H9 (cell line): ENCODE data around the gene LRRC61. TPM values are rescaled to one million over a fixed set of nuclear protein-coding genes. Genes with fewer than 3 reads are reported as not detected.
A peak's percentile ranks its signal among the peaks of the same experiment; 100 is the strongest.
"Not testable (repeated sequence)": the region's sequence is repeated elsewhere in the genome, so short reads cannot be mapped to it uniquely, and the experiment has no call there.

Source experiments
- DNase-seq: peaks from one replicate; pipeline ENCODE4 v3.0.0-alpha.2; 2017
- H2AFZ ChIP-seq: one replicate; pipeline ENCODE4 v1.6.1; 2013; ENCODE audit warnings: mild to moderate bottlenecking, low read length, control low read depth, moderate library complexity
- H2AK5ac ChIP-seq: 2 replicates; pipeline ENCODE4 v1.6.1; 2013; ENCODE audit warnings: low read length, control low read depth, mixed read lengths; ENCODE audit not compliant: insufficient read length
- H2BK120ac ChIP-seq: one replicate; pipeline ENCODE4 v1.6.1; 2013; ENCODE audit warnings: low read depth, mild to moderate bottlenecking, low read length, control low read depth, inconsistent platforms; ENCODE audit not compliant: poor library complexity, severe bottlenecking
- H2BK12ac ChIP-seq: 2 replicates; pipeline ENCODE4 v1.6.1; 2013; ENCODE audit warnings: low read length, control low read depth, mixed read lengths, low read depth; ENCODE audit not compliant: insufficient read length
- H2BK15ac ChIP-seq: 2 replicates; pipeline ENCODE4 v1.6.1; 2013; ENCODE audit warnings: low read depth, low read length, control low read depth
- H2BK20ac ChIP-seq: one replicate; pipeline ENCODE4 v1.6.1; 2013; ENCODE audit warnings: low read depth, mild to moderate bottlenecking, low read length, control low read depth, inconsistent platforms; ENCODE audit not compliant: poor library complexity, severe bottlenecking
- H2BK5ac ChIP-seq: 2 replicates; pipeline ENCODE4 v1.6.1; 2013; ENCODE audit warnings: low read length, control low read depth, mixed read lengths; ENCODE audit not compliant: insufficient read length
- H3K14ac ChIP-seq: 2 replicates; pipeline ENCODE4 v1.6.1; 2013; ENCODE audit warnings: low read length, control low read depth; ENCODE audit not compliant: insufficient read depth
- H3K18ac ChIP-seq: 2 replicates; pipeline ENCODE4 v1.6.1; 2013; ENCODE audit warnings: low read depth, mild to moderate bottlenecking, mixed read lengths, low read length, control low read depth; ENCODE audit not compliant: insufficient read length
- H3K23ac ChIP-seq: 2 replicates; pipeline ENCODE4 v1.6.1; 2013; ENCODE audit warnings: low read length, control low read depth, mixed read lengths, low read depth; ENCODE audit not compliant: insufficient read length
- H3K23me2 ChIP-seq: 2 replicates; pipeline ENCODE4 v1.6.1; 2013; ENCODE audit warnings: low read depth, mild to moderate bottlenecking, mixed read lengths, low read length, control low read depth; ENCODE audit not compliant: insufficient read length, poor library complexity, severe bottlenecking
- H3K27ac ChIP-seq: 2 replicates; pipeline ENCODE4 v1.5.1; 2013; ENCODE audit warnings: low read length, control low read depth, mixed read lengths, low read depth; ENCODE audit not compliant: insufficient read length
- H3K27me3 ChIP-seq: 2 replicates; pipeline ENCODE4 v1.6.1; 2013; ENCODE audit warnings: low read length, control low read depth, inconsistent platforms; ENCODE audit not compliant: insufficient read depth
- H3K4ac ChIP-seq: 2 replicates; pipeline ENCODE4 v1.6.1; 2013; ENCODE audit warnings: low read depth, mild to moderate bottlenecking, control low read depth, inconsistent platforms, low read length, moderate library complexity
- H3K4me1 ChIP-seq: 2 replicates; pipeline ENCODE4 v1.6.1; 2013; ENCODE audit warnings: low read length, control low read depth, inconsistent platforms; ENCODE audit not compliant: insufficient read depth
- H3K4me2 ChIP-seq: 2 replicates; pipeline ENCODE4 v1.6.1; 2013; ENCODE audit warnings: low read length, control low read depth, mixed read lengths; ENCODE audit not compliant: insufficient read length, insufficient read depth
- H3K56ac ChIP-seq: 2 replicates; pipeline ENCODE4 v1.6.1; 2013; ENCODE audit warnings: low read depth, mild to moderate bottlenecking, mixed read lengths, low read length, control low read depth; ENCODE audit not compliant: insufficient read length
- H3K79me1 ChIP-seq: 2 replicates; pipeline ENCODE4 v1.6.1; 2013; ENCODE audit warnings: low read depth, mild to moderate bottlenecking, moderate library complexity, low read length, control low read depth, inconsistent platforms; ENCODE audit not compliant: insufficient read depth, poor library complexity, severe bottlenecking
- H3K79me2 ChIP-seq: 2 replicates; pipeline ENCODE4 v1.6.1; 2013; ENCODE audit warnings: low read length, control low read depth, inconsistent platforms; ENCODE audit not compliant: insufficient read depth
- H3K9ac ChIP-seq: 2 replicates; pipeline ENCODE4 v1.6.1; 2013; ENCODE audit warnings: low read length, control low read depth, mixed read lengths; ENCODE audit not compliant: insufficient read length; ENCODE audit errors: extremely low read depth
- H3K9me3 ChIP-seq: one replicate; pipeline ENCODE4 v1.6.1; 2013; ENCODE audit warnings: low read depth, low read length, inconsistent platforms; ENCODE audit not compliant: control insufficient read depth
- H3T11ph ChIP-seq: one replicate; pipeline ENCODE4 v1.6.1; 2013; ENCODE audit warnings: mild to moderate bottlenecking, low read length, control low read depth, inconsistent platforms
- H4K20me1 ChIP-seq: one replicate; pipeline ENCODE4 v1.6.1; 2013; ENCODE audit not compliant: control insufficient read depth, insufficient read length, insufficient read depth
- H4K5ac ChIP-seq: 2 replicates; pipeline ENCODE4 v1.6.1; 2013; ENCODE audit warnings: low read depth, mild to moderate bottlenecking, mixed read lengths, low read length, control low read depth; ENCODE audit not compliant: insufficient read length
- H4K8ac ChIP-seq: replicated peaks from 2 replicates; pipeline ENCODE4 v1.6.1; 2013; ENCODE audit warnings: low read length, control low read depth, mixed read lengths, low read depth; ENCODE audit not compliant: insufficient read length
- H4K91ac ChIP-seq: 2 replicates; pipeline ENCODE4 v1.6.1; 2013; ENCODE audit warnings: low read depth, mild to moderate bottlenecking, moderate library complexity, mixed read lengths, low read length, control low read depth; ENCODE audit not compliant: insufficient read length
- H3K27ac Mint-ChIP-seq, 3 experiments: 2 replicates in 2 of 3; 3 replicates in 1 of 3; pipeline ENCODE4 v1.8.0; 2020 to 2021; ENCODE audit warnings: mixed read lengths in 3 of 3, mild to moderate bottlenecking in 1 of 3, moderate library complexity in 1 of 3
- H3K27me3 Mint-ChIP-seq: 2 replicates; pipeline ENCODE4 v1.8.0; 2021; ENCODE audit warnings: low read depth, mild to moderate bottlenecking, moderate library complexity, mixed read lengths
- H3K36me3 Mint-ChIP-seq, 3 experiments: 2 replicates in 2 of 3; 3 replicates in 1 of 3; pipeline ENCODE4 v1.8.0; 2020 to 2021; ENCODE audit warnings: low read depth in 3 of 3, mixed read lengths in 3 of 3; ENCODE audit not compliant: insufficient read depth in 1 of 3
- H3K4me1 Mint-ChIP-seq, 2 experiments: 2 replicates each; pipeline ENCODE4 v1.8.0; 2020; ENCODE audit warnings: mixed read lengths in 2 of 2
- H3K4me3 Mint-ChIP-seq, 2 experiments: 2 replicates in 1 of 2; 3 replicates in 1 of 2; pipeline ENCODE4 v1.8.0; 2020 to 2021; ENCODE audit warnings: mild to moderate bottlenecking in 2 of 2, mixed read lengths in 2 of 2, moderate library complexity in 1 of 2
- H3K9me3 Mint-ChIP-seq, 2 experiments: 2 replicates in 1 of 2; 3 replicates in 1 of 2; pipeline ENCODE4 v1.8.0; 2020; ENCODE audit warnings: mild to moderate bottlenecking in 2 of 2, mixed read lengths in 2 of 2, moderate library complexity in 1 of 2
- WGBS: extraction: QIAGEN DNeasy Blood & Tissue Kit; methylation state at CpG from one replicate; pipeline ENCODE4 v1.1.7; 2013; ENCODE audit warnings: missing lambda C conversion rate, low lambda C conversion rate, mixed read lengths; ENCODE audit not compliant: insufficient read length; ENCODE audit errors: extremely low coverage; 5-methylcytosine and 5-hydroxymethylcytosine counted together
- total RNA-seq: library from RNA; stranded (reverse); gene quantifications from 2 replicates; pipeline ENCODE4 v1.2.1, GENCODE V29; 2021
- TF ChIP-seq, protein P1 (sequence below): fragments of 200-600 bp; sonication (generic); conservative IDR thresholded peaks from 3 replicates; pipeline ENCODE4 v1.8.0; 2021; ENCODE audit warnings: antibody characterized with exemption, mild to moderate bottlenecking

LRRC61 gene
- total RNA-seq, 1 experiment from 2014 or later: 24.4 TPM

DNA sequence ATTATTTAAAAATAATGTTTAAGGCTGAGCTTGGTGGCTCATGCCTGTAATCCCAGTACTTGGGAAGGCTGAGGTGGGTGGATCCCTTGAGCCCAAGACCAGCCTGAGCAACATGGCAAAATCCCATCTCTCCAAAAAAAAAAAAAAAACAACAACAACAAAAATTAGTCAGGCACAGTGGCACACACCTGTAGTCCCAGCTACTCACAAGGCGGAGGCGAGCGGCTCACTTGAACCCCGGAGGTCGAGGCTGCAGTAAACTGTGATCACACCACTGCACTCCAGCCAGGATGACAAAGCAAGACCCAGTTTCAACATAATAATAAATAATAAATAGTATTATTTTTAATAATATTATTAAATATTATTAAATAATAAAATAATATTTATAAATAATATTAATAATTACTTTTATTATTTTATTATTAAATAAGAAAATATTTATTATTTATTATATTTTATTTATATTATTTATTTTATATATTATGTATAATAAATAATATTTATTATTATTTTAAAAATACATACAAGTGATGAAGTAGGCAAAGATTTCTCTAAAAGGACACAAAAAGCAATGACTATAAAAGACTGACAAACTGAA is 8.4 kb upstream of the LRRC61 start:
- Histone ChIP-seq H3K23ac (no peak overlapping the region), H3K9me3 (no peaks in the 10 kb centered on the region), H3K9ac (no peak overlapping the region), H2BK15ac (no peak overlapping the region), H3K14ac (no peak overlapping the region), H3K56ac (no peak overlapping the region), H3K23me2 (no peaks in the 10 kb centered on the region), H2AK5ac (no peak overlapping the region), H3K4ac (no peak overlapping the region), H3K4me2 (no peak overlapping the region), H2BK120ac (no peak overlapping the region), H4K91ac (no peak overlapping the region), H3K79me1 (no peaks in the 10 kb centered on the region), H3T11ph (no peak overlapping the region), H3K79me2 (no peaks in the 10 kb centered on the region), H4K20me1 (no peaks in the 10 kb centered on the region), H3K27ac (no peak overlapping the region), H3K4me1 (peaks cover 15% of the 10 kb centered on the region), H4K8ac (no peak overlapping the region), H2AFZ (no peak overlapping the region), H2BK5ac (no peak overlapping the region), H2BK20ac (no peak overlapping the region), H2BK12ac (no peak overlapping the region), H3K27me3 (peaks cover 12% of the 10 kb centered on the region; the same call in 1 of the 2 replicates), H4K5ac (no peak overlapping the region), H3K18ac (no peak overlapping the region)
- H3K36me3 Mint-ChIP-seq: no peaks in the 10 kb centered on the region
- H3K4me3 Mint-ChIP-seq: peak overlapping the region in 1 of 2 experiments; percentile 35; a peak in 1 of 5 replicates
- H3K27me3 Mint-ChIP-seq: peaks cover 19% of the 10 kb centered on the region
- no CpG with 5 or more reads among the region's 5 CpGs for WGBS
- DNase-seq: peak; percentile 1
- peaks cover 30 to 37% of the 10 kb centered on the region in 2 experiments for H3K4me1 Mint-ChIP-seq
- TF ChIP-seq, protein P1, sequence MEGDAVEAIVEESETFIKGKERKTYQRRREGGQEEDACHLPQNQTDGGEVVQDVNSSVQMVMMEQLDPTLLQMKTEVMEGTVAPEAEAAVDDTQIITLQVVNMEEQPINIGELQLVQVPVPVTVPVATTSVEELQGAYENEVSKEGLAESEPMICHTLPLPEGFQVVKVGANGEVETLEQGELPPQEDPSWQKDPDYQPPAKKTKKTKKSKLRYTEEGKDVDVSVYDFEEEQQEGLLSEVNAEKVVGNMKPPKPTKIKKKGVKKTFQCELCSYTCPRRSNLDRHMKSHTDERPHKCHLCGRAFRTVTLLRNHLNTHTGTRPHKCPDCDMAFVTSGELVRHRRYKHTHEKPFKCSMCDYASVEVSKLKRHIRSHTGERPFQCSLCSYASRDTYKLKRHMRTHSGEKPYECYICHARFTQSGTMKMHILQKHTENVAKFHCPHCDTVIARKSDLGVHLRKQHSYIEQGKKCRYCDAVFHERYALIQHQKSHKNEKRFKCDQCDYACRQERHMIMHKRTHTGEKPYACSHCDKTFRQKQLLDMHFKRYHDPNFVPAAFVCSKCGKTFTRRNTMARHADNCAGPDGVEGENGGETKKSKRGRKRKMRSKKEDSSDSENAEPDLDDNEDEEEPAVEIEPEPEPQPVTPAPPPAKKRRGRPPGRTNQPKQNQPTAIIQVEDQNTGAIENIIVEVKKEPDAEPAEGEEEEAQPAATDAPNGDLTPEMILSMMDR: no peak
- no peaks in the 10 kb centered on the region; a peak in 1 of 5 replicates for H3K9me3 Mint-ChIP-seq
- H3K27ac Mint-ChIP-seq: no peak overlapping the region

DNA sequence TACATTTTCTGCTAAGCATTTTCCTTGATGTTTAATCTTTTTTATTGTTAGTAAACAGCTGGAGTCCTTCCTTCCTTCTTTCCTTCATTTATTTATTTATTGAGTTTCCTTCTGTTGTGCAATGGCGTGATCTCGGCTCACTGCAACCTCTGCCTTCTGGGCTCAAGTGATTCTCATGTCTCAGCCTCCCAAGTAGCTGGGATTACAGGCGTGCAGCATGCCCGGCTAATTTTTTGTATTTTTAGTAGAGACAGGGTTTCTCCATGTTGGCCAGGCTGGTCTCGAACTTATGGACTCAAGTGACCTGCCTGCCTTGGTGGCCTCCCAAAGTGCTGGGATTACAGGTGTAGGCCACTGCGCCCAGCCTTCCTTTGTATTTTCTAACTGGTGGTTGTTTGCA is 6.2 kb upstream of the LRRC61 start:
- H3K27ac Mint-ChIP-seq, H2BK5ac ChIP-seq, H4K20me1 ChIP-seq, H4K91ac ChIP-seq, H3K56ac ChIP-seq, H3T11ph ChIP-seq, H3K23me2 ChIP-seq, H4K8ac ChIP-seq, H3K27me3 ChIP-seq, H3K79me2 ChIP-seq, H3K4me1 ChIP-seq, H3K4me2 ChIP-seq, H3K14ac ChIP-seq, H3K23ac ChIP-seq, H4K5ac ChIP-seq, H2BK120ac ChIP-seq, H3K27ac ChIP-seq, H2AK5ac ChIP-seq, H3K9me3 Mint-ChIP-seq, H2BK15ac ChIP-seq, H3K9ac ChIP-seq, H3K4me3 Mint-ChIP-seq, H3K18ac ChIP-seq, H3K9me3 ChIP-seq, H3K4ac ChIP-seq, DNase-seq, H2BK20ac ChIP-seq, H2AFZ ChIP-seq, H3K79me1 ChIP-seq, H3K36me3 Mint-ChIP-seq, H2BK12ac ChIP-seq: not testable (repeated sequence)
- Mint-ChIP-seq H3K27me3 (peaks cover 24% of the 10 kb centered on the region), H3K4me1 (peaks cover 42 to 43% of the 10 kb centered on the region in 2 experiments)
- WGBS: no CpG with 5 or more reads among the region's 6 CpGs
